HepG2 (cell line): Measurements from ENCODE around the gene TMED3. TPM values are rescaled to one million over a fixed set of nuclear protein-coding genes. Genes with fewer than 3 reads are reported as not detected.

Experiments used
- CAMTA2 ChIP-seq: sonication (generic); formaldehyde crosslinking; IDR thresholded peaks from 2 replicates; pipeline ENCODE4 v1.4.0; 2020; ENCODE audit warnings: mild to moderate bottlenecking, missing genetic modification reagents, borderline replicate concordance
- ELK4 ChIP-seq: sonication (generic); formaldehyde crosslinking; IDR thresholded peaks from 2 replicates; pipeline ENCODE4 v1.9.0; 2021; ENCODE audit warnings: missing genetic modification reagents, borderline replicate concordance
- ESRRA ChIP-seq: sonication (generic); formaldehyde crosslinking; IDR thresholded peaks from 2 replicates; pipeline ENCODE4 v1.5.1; 2020; ENCODE audit warnings: mild to moderate bottlenecking, low read depth, missing genetic modification reagents
- FOXJ3 ChIP-seq: sonication (generic); formaldehyde crosslinking; IDR thresholded peaks from 2 replicates; pipeline ENCODE4 v1.4.0; 2020; ENCODE audit warnings: missing genetic modification reagents, mild to moderate bottlenecking, borderline replicate concordance
- HOXA3 ChIP-seq: sonication (generic); formaldehyde crosslinking; IDR thresholded peaks from 2 replicates; pipeline ENCODE4 v1.5.0; 2020; ENCODE audit warnings: missing genetic modification reagents
- ISL2 ChIP-seq: sonication (generic); formaldehyde crosslinking; IDR thresholded peaks from 2 replicates; pipeline ENCODE4 v1.5.0; 2020; ENCODE audit warnings: missing genetic modification reagents
- JUNB ChIP-seq: sonication (generic); formaldehyde crosslinking; IDR thresholded peaks from 2 replicates; pipeline ENCODE4 v1.8.0; 2022; ENCODE audit warnings: missing genetic modification reagents, mild to moderate bottlenecking, borderline replicate concordance
- SKI ChIP-seq: fragments of 450-650 bp; IDR thresholded peaks from one replicate; pipeline ENCODE4 v1.6.1; 2018; ENCODE audit warnings: mild to moderate bottlenecking; ENCODE audit not compliant: partially characterized antibody
- TEF ChIP-seq: sonication (generic); formaldehyde crosslinking; IDR thresholded peaks from 2 replicates; pipeline ENCODE4 v1.5.0; 2020; ENCODE audit warnings: missing genetic modification reagents
- ZFP62 ChIP-seq: sonication (generic); formaldehyde crosslinking; IDR thresholded peaks from 2 replicates; pipeline ENCODE4 v1.4.0; 2020; ENCODE audit warnings: missing genetic modification reagents
- ZNF142 ChIP-seq: sonication (generic); formaldehyde crosslinking; IDR thresholded peaks from 2 replicates; pipeline ENCODE4 v1.4.0; 2020; ENCODE audit warnings: missing genetic modification reagents
- ZNF160 ChIP-seq: sonication (generic); formaldehyde crosslinking; IDR thresholded peaks from 2 replicates; pipeline ENCODE4 v1.8.0; 2022; ENCODE audit warnings: mild to moderate bottlenecking, inconsistent platforms, missing genetic modification reagents
- ZNF510 ChIP-seq: sonication (generic); formaldehyde crosslinking; IDR thresholded peaks from 2 replicates; pipeline ENCODE4 v1.4.0; 2020; ENCODE audit warnings: low read depth, mild to moderate bottlenecking, missing genetic modification reagents
- ZXDC ChIP-seq: sonication (generic); formaldehyde crosslinking; IDR thresholded peaks from 2 replicates; pipeline ENCODE4 v1.5.0; 2020; ENCODE audit warnings: mild to moderate bottlenecking, missing genetic modification reagents
- polyA plus RNA-seq, 8 experiments: library from polyadenylated mRNA; depleted of rRNA in 3 of 8; stranded (reverse) in 7 of 8; unstranded in 1 of 8; fragments of >200 nt; fragmentation: Illumina TruSeq in 4 of 8; extraction: Trizol in 4 of 8; gene quantifications; 2 replicates each; pipeline versions ENCODE4 v1.2.1 to v1.2.3, GENCODE V29; 2011 to 2016; ENCODE audit warnings: low read depth in 4 of 8, missing spikeins in 1 of 8, mixed read lengths in 1 of 8; ENCODE audit not compliant: insufficient read depth in 1 of 8
- total RNA-seq, 5 experiments: library from RNA; depleted of rRNA; stranded (reverse); fragments of >200 nt; fragmentation: Illumina TruSeq; extraction: Trizol; gene quantifications; 2 replicates each; pipeline ENCODE4 v1.2.3, GENCODE V29; 2016; ENCODE audit warnings: low read depth in 1 of 5
- TF ChIP-seq, protein P1 (sequence below): sonication (generic); formaldehyde crosslinking; IDR thresholded peaks from 2 replicates; pipeline ENCODE4 v1.4.0; 2020; ENCODE audit warnings: missing genetic modification reagents, borderline replicate concordance

TMED3 gene
- total and polyA plus RNA-seq, 2 of the 13 experiments (the other 11 are each of a cell fraction or from before 2014, with no cell fraction given), result 125 to 155 TPM

DNA sequence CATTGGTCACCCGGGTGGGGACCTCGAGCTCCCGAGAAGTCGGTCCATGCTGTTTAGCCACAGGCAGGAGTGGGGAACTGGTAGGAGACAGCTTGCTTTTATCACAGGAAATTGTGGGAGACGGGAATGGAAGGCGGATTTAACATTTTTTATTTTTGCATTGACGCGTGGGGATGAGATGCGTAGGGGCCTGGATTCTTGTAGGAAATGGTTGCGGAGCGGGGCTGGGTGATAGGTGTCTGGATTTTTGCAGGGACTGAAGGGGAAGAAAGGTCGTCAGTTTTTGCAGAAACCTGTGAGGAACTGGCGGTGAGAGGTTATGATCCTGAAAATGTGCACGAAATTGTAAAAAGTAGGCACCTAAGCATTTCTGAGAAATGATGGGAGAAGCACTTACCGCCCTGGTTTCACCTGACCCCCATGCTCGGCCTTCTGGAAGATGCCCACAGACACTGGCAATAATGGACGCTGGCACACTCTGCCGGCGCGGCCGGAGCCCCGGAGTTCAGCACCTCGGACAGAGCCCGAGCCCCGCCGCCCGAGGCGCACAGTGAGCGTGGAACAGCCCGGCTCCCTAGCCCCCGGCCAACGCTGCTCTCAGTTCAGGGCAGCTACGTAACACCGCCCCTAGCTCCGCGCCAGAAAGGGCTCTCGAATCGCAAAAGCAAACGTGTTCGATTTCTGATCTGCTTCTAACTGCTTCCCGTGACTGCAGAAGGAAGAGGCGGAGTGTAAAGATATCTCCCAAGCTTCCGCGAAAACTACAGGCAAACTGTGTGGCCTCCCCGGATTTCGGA, 27.5 kb upstream of the TMED3 start (continued):
- TF ChIP-seq HOXA3 (0 out of 2 replicates have a peak, but pooled peaks have one; percentile 33), ZXDC (0 out of 2 replicates have a peak, but pooled peaks have one; percentile 44), SKI (no peak), ESRRA (CRISPR knock-in tag) (no peak), ISL2 (CRISPR knock-in tag) (peak; percentile 64; the same call in 1 of the 2 replicates), JUNB (CRISPR knock-in tag) (no peak), ZNF142 (CRISPR knock-in tag) (peak; percentile 69; the same call in 1 of the 2 replicates), ZNF160 (CRISPR knock-in tag) (no peak), ZFP62 (CRISPR knock-in tag) (no peak), CAMTA2 (CRISPR knock-in tag) (no peak), TEF (CRISPR knock-in tag) (peak; percentile 65; the same call in 1 of the 2 replicates), FOXJ3 (CRISPR knock-in tag) (no peak), ZNF510 (CRISPR knock-in tag) (no peak), ELK4 (no peak)
- TF ChIP-seq, protein P1, sequence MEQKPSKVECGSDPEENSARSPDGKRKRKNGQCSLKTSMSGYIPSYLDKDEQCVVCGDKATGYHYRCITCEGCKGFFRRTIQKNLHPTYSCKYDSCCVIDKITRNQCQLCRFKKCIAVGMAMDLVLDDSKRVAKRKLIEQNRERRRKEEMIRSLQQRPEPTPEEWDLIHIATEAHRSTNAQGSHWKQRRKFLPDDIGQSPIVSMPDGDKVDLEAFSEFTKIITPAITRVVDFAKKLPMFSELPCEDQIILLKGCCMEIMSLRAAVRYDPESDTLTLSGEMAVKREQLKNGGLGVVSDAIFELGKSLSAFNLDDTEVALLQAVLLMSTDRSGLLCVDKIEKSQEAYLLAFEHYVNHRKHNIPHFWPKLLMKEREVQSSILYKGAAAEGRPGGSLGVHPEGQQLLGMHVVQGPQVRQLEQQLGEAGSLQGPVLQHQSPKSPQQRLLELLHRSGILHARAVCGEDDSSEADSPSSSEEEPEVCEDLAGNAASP (CRISPR knock-in tag), result peak; percentile 55; the same call in 1 of the 2 replicates
